ENCODE results near the gene AFAP1L2.

DNA sequence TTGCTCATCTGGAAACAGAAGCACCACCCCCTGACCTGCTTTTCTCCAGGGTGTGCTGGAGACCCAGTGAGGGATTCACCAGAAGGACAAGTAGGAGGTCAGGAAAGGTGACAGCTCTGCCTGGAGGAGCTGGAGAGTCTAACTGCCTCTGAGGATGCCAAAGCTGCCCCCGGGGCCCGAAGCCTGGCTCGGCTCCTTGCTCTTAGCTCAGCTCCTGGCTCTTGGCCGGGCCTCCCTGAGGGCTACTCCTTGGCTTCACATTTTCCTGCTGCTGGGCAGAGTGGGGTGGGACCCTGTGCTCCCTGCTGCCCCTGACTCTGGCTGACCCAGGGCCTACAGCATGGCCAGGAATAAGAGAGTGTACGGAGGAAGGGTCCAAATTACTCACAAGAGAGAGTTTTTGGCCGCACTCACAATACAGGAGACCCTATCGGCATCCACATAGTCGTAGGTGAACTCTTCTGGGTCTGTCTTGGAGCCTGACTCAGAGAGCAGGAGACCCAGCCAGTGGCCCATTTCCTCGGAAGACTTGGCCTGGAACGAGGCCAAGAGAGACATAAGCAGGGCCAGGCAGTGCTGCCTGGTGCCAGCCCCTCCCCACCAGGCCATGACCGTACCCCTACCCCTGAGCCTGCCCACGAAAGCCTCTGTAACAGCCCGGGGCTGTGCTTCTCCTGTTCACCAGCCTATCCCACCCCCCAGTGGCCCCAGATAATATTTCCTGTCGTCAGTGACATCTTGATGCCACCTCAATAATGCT lies 102.2 kb downstream of the AFAP1L2 start:
- TF ChIP-seq, protein P1, sequence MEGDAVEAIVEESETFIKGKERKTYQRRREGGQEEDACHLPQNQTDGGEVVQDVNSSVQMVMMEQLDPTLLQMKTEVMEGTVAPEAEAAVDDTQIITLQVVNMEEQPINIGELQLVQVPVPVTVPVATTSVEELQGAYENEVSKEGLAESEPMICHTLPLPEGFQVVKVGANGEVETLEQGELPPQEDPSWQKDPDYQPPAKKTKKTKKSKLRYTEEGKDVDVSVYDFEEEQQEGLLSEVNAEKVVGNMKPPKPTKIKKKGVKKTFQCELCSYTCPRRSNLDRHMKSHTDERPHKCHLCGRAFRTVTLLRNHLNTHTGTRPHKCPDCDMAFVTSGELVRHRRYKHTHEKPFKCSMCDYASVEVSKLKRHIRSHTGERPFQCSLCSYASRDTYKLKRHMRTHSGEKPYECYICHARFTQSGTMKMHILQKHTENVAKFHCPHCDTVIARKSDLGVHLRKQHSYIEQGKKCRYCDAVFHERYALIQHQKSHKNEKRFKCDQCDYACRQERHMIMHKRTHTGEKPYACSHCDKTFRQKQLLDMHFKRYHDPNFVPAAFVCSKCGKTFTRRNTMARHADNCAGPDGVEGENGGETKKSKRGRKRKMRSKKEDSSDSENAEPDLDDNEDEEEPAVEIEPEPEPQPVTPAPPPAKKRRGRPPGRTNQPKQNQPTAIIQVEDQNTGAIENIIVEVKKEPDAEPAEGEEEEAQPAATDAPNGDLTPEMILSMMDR (IDR thresholded peaks at IDR 0.05) = no peak
- TF ChIP-seq POLR2A (IDR thresholded peaks at IDR 0.05) = no peak
